Measurements from ENCODE around the gene ZXDA. TPM values are rescaled to one million over a fixed set of nuclear protein-coding genes. Genes with fewer than 3 reads are reported as not detected.
"Not testable (repeated sequence)": the region's sequence is repeated elsewhere in the genome, so short reads cannot be mapped to it uniquely, and the experiment has no call there.

The ZXDA gene, protein sequence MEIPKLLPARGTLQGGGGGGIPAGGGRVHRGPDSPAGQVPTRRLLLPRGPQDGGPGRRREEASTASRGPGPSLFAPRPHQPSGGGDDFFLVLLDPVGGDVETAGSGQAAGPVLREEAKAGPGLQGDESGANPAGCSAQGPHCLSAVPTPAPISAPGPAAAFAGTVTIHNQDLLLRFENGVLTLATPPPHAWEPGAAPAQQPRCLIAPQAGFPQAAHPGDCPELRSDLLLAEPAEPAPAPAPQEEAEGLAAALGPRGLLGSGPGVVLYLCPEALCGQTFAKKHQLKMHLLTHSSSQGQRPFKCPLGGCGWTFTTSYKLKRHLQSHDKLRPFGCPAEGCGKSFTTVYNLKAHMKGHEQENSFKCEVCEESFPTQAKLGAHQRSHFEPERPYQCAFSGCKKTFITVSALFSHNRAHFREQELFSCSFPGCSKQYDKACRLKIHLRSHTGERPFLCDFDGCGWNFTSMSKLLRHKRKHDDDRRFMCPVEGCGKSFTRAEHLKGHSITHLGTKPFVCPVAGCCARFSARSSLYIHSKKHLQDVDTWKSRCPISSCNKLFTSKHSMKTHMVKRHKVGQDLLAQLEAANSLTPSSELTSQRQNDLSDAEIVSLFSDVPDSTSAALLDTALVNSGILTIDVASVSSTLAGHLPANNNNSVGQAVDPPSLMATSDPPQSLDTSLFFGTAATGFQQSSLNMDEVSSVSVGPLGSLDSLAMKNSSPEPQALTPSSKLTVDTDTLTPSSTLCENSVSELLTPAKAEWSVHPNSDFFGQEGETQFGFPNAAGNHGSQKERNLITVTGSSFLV
- 1 to 10 TPM; 2.0 to 2.4 TPM for total RNA-seq

DNA sequence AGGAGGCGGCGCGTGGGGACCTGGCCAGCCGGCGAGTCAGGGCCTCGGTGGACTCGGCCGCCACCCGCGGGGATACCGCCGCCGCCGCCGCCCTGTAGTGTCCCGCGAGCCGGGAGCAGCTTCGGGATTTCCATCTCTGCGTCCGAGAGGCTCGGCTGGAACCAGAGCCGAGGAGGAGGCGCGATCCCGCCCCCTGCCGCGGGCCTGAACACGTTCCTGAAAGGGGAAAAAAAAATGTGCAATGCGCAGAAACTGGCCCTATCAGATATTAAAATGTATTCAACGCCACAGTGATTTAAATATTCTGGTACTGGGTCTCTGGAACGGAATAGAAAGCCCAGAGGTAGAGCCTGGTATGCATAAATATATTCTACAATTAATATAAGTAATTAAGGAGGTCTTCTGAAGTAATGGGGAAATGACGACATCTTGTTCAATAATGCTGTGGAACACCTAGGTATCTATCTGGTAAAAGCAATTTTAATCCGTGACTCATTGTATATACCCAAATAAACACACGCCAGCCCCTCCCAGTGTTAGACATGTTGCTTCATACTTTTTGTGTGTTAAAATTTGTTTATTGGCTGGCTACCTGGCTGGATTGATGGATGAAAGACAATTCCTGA, at the start of gene ZXDA:
ZXDA (minus strand) TSS at position 172 of the 626 bp plus-strand sequence; CDS start at position 134, 38 bp downstream.
- Mint-ChIP-seq H3K4me1 (ENCODE audit: low read depth) (peaks cover 20% of the 10 kb centered on the region), H3K4me3 (peak within 1 kb of the TSS; percentile 72), H3K36me3 (ENCODE audit: low read depth) (peaks cover 14% of the 10 kb centered on the region), H3K27ac (peak within 1 kb of the TSS; percentile 93)
- intact Hi-C loops (cut with micrococcal nuclease), result loop anchor here (5.0 to 10.0 kb wide), 2 partner anchors 318 to 1106 kb away; partner anchors contain the start of gene ZXDB
- DNase-seq; H3K9me3 Mint-ChIP-seq; H3K27me3 Mint-ChIP-seq (ENCODE audit: low read depth); CTCF ChIA-PET: not testable (repeated sequence)

DNA sequence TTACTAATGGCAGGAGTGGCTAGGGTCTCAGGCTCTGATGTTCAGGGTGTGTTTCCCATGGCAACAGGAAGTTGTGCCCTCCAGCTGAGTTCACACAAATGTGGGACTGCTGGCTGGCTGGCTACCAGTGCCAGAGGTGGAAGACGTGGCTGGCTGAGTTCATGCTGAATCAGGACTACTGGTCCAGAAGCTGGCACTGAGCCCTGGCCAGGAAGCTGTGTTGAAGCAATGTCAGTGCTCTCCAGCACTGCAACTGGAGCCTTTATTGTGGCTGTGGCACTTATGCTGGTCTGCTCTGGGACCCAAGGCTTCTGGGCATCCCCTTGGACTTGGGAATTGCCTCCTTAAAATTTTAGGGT, 42.0 kb upstream of the ZXDA start:
- H3K4me3 Mint-ChIP-seq, result no peak overlapping the region
- H3K27me3 Mint-ChIP-seq (ENCODE audit: low read depth), result no peaks in the 10 kb centered on the region
- H3K27ac Mint-ChIP-seq, result no peak overlapping the region
- peaks cover 3% of the 10 kb centered on the region for H3K9me3 Mint-ChIP-seq
- H3K36me3 Mint-ChIP-seq (ENCODE audit: low read depth), result no peaks in the 10 kb centered on the region
- intact Hi-C loops (cut with micrococcal nuclease), result no loop called here
- DNase-seq, result no peak
- no peaks in the 10 kb centered on the region for H3K4me1 Mint-ChIP-seq (ENCODE audit: low read depth)
- CTCF ChIA-PET, result no interaction called here

DNA sequence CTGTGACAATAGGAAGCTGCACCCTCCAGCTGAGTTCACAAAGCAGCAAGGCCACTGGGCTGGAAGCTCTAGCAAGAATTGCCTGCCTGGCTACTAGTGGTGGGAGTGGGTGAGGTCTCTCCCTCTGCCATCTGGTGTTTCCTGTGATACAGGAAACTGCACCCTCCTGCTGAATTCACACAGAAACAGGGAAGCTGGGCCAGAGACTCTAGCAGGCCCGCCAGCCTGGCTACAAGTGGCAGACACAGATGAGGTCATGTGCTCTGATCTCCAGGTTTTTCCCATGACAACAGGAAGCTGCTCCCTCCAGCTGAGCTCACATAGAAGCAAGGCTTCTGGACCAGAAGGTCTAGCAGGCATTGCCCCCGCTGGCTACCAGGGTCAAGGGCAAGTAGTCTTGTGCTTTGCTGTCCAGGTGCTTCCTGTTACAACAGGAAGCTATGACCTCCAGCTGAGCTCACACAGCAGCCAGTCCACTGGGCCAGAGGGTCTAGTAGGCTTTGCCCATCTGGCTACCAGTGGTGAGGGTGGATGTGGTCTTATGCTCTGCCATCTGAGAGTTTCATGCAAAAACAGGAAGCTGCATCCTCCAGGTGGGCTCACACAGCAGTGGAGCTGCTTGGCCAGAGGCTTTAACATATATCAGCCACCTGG, 41.5 kb upstream of the ZXDA start:
- DNase-seq, result no peak
- peaks cover 3% of the 10 kb centered on the region for H3K9me3 Mint-ChIP-seq
- H3K36me3 Mint-ChIP-seq (ENCODE audit: low read depth), result no peaks in the 10 kb centered on the region
- intact Hi-C loops (cut with micrococcal nuclease), result no loop called here
- CTCF ChIA-PET, result no interaction called here
- H3K4me1 Mint-ChIP-seq (ENCODE audit: low read depth), result no peaks in the 10 kb centered on the region
- no peak overlapping the region for H3K27ac Mint-ChIP-seq
- H3K27me3 Mint-ChIP-seq (ENCODE audit: low read depth), result no peaks in the 10 kb centered on the region
- H3K4me3 Mint-ChIP-seq, result no peak overlapping the region

DNA sequence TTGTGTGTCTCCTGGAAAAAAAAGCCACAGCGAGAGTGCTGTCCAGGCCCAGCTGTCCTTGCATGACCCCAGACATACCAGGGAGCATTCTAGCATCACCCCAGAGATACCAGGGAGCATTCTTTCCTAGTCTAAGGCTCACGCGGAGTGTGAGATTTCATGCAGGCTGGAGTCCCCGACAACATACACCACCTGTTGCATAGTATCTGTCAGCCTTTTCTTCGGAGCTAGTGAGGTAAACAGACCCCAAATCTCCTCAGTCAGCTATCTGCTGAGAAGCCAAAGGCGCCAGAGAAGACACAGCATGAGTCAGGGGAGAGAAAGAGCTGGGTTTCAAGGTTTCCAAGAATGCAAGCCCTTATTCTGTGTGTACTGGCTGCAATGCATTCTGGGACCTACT, 23.1 kb upstream of the ZXDA start:
- DNase-seq, result no peak
- intact Hi-C loops (cut with micrococcal nuclease), result loop anchor here (5.0 kb wide), 1 partner anchor 94 kb away; no protein-coding TSS in a partner anchor
- no peaks in the 10 kb centered on the region for H3K4me1 Mint-ChIP-seq (ENCODE audit: low read depth)
- H3K27me3 Mint-ChIP-seq (ENCODE audit: low read depth), result no peaks in the 10 kb centered on the region
- no peak overlapping the region for H3K27ac Mint-ChIP-seq
- CTCF ChIA-PET, result no interaction called here
- no peaks in the 10 kb centered on the region for H3K36me3 Mint-ChIP-seq (ENCODE audit: low read depth)
- no peaks in the 10 kb centered on the region for H3K9me3 Mint-ChIP-seq
- no peak overlapping the region for H3K4me3 Mint-ChIP-seq

DNA sequence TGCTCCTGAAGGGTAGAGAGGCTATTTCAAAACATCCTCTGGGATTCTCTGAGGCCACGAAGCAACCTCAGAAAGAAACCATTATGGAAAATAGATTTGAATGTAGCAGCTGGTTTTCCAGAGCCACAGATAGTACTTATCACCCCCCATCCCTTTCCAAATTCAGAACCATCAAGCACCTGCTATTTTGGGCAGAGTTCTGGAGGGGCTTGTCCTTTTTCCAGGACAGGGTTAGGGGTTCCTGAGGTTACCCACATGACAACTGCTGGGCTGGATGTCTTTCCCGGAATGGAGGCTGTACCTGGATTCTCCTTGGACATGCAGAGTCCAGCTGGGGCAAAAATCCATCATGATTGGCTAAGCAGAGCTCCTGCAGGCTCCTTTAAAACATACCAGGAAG, 22.0 kb upstream of the ZXDA start:
- H3K27ac Mint-ChIP-seq, result no peak overlapping the region
- H3K36me3 Mint-ChIP-seq (ENCODE audit: low read depth), result no peaks in the 10 kb centered on the region
- no peaks in the 10 kb centered on the region for H3K4me1 Mint-ChIP-seq (ENCODE audit: low read depth)
- CTCF ChIA-PET, result interaction anchor here (0.8 kb wide), 1 partner anchor 9 kb away, joined by 3 read pairs; no protein-coding TSS in a partner anchor
- no peaks in the 10 kb centered on the region for H3K27me3 Mint-ChIP-seq (ENCODE audit: low read depth)
- no peak overlapping the region for H3K4me3 Mint-ChIP-seq
- intact Hi-C loops (cut with micrococcal nuclease), result loop anchor here (5.0 kb wide), 1 partner anchor 95 kb away; no protein-coding TSS in a partner anchor
- DNase-seq, result no peak
- H3K9me3 Mint-ChIP-seq, result no peaks in the 10 kb centered on the region

DNA sequence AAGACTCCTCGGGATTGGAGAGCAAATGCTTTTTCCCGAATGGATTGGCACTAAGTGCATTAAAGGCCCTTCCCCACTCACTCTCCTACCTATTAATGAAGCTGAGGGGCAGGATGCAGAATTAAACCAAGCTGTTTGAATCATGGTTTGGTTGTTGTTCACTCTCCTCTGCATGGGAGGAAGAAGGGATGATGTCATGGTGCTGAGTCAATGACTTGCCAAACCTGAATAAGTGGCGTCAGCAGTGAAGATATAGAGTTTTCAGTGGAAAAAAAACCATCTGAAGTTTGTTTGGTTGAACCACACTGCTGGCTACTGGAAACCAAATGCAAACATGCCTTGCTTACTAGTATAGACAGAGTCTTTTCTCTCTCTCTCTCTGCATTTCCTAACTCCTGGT, 19.8 kb upstream of the ZXDA start:
- Mint-ChIP-seq H3K36me3 (ENCODE audit: low read depth) (no peaks in the 10 kb centered on the region), H3K4me3 (no peak overlapping the region), H3K9me3 (no peaks in the 10 kb centered on the region), H3K4me1 (ENCODE audit: low read depth) (no peaks in the 10 kb centered on the region), H3K27ac (no peak overlapping the region), H3K27me3 (ENCODE audit: low read depth) (no peaks in the 10 kb centered on the region)
- intact Hi-C loops (cut with micrococcal nuclease), result loop anchor here (5.0 kb wide), 1 partner anchor 97 kb away; no protein-coding TSS in a partner anchor
- DNase-seq, result no peak
- CTCF ChIA-PET, result interaction anchor here (0.7 kb wide), 1 partner anchor 364 kb away, joined by 3 read pairs; no protein-coding TSS in a partner anchor

DNA sequence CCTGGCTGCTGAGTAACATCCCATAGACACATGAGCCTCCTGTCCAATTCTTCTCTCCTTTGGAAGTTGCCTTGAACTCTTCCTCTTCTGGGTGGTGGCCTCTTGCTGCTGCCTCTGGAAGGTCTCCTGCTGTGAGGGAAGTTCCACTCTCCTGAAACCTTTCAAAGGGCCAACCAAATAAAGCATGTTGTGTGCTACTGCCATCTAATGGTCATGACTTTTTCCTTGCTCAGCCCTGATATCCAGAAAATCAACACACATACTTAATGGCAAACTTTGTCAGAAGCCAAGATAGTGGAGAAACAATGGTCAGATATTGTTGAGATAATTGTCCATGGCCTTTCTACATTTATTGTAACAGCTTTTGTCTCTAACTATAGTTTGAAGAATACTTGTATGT, 19.1 kb upstream of the ZXDA start:
- intact Hi-C loops (cut with micrococcal nuclease), result loop anchor here (1.0 kb wide), 1 partner anchor 108 kb away; no protein-coding TSS in a partner anchor
- Mint-ChIP-seq H3K4me1 (ENCODE audit: low read depth) (no peaks in the 10 kb centered on the region), H3K4me3 (no peak overlapping the region), H3K36me3 (ENCODE audit: low read depth) (no peaks in the 10 kb centered on the region), H3K9me3 (no peaks in the 10 kb centered on the region), H3K27me3 (ENCODE audit: low read depth) (no peaks in the 10 kb centered on the region), H3K27ac (no peak overlapping the region)
- no peak for DNase-seq
- CTCF ChIA-PET, result interaction anchor here (0.7 to 1.3 kb wide), 3 partner anchors 109 to 861 kb away, joined by 3 to 4 read pairs (median 3); no protein-coding TSS in a partner anchor

DNA sequence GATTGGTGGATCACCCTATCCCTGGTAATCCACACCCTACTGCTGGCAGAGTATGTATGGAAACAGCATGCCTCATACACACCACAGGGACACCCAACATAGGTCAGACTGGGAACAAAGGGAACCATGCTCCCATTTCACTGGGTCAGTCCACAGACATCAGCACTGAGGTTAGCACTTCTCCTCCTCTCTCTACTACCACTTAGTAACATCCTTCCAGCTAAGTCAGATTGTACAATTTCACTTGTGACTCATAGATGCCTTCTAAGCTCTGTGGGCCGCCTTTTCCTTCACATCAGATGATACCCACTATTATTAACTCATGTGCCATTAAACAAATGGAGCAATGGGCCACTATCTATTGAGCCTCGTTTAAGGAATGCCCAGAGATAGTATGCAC, 15.5 kb upstream of the ZXDA start:
- DNase-seq, result no peak
- CTCF ChIA-PET, result no interaction called here
- no peaks in the 10 kb centered on the region for H3K4me1 Mint-ChIP-seq (ENCODE audit: low read depth)
- H3K27ac Mint-ChIP-seq, result no peak overlapping the region
- H3K36me3 Mint-ChIP-seq (ENCODE audit: low read depth), result no peaks in the 10 kb centered on the region
- no peaks in the 10 kb centered on the region for H3K27me3 Mint-ChIP-seq (ENCODE audit: low read depth)
- no peak overlapping the region for H3K4me3 Mint-ChIP-seq
- intact Hi-C loops (cut with micrococcal nuclease), result no loop called here
- no peaks in the 10 kb centered on the region for H3K9me3 Mint-ChIP-seq

DNA sequence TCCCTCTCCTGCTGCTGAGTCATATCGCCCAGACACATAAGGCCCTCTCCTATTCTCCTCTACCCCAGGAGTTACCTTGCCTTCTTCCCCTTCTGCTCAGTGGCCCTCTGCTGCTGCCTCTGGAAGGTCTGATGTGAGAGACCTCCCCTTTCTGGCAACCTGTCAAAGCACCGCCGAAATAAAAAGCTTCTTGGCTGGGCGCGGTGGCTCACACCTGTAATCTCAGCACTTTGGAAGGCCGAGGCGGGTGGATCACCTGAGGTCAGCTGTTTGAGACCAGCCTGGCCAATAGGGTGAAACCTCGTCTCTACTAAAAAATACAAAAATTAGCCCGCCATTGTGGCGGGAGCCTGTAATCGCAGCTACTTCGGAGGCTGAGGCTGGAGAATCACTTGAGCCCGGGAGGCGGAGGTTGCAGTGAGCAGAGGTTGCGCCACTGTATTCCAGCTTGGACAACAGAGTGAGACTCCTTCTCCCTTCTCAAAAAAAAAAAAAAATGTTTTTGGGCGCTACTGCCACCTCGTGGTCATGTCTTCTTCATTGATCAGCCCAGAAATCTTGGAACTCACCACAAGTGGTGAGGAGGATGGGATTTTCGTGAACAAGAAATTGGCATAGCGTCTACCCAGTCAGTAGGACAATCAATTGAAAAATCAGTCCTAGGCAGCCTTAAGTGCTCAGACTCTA, 8.6 kb upstream of the ZXDA start:
- peak; percentile 26 for DNase-seq
- Mint-ChIP-seq H3K4me3 (no peak overlapping the region), H3K27me3 (ENCODE audit: low read depth) (no peaks in the 10 kb centered on the region), H3K36me3 (ENCODE audit: low read depth) (no peaks in the 10 kb centered on the region), H3K27ac (no peak overlapping the region), H3K4me1 (ENCODE audit: low read depth) (no peaks in the 10 kb centered on the region), H3K9me3 (no peaks in the 10 kb centered on the region)
- intact Hi-C loops (cut with micrococcal nuclease), result loop anchor here (1.0 to 10.0 kb wide), 4 partner anchors 98 to 1114 kb away; no protein-coding TSS in a partner anchor
- CTCF ChIA-PET, result interaction anchor here (0.7 kb wide), 1 partner anchor 108 kb away, joined by 3 read pairs; no protein-coding TSS in a partner anchor

DNA sequence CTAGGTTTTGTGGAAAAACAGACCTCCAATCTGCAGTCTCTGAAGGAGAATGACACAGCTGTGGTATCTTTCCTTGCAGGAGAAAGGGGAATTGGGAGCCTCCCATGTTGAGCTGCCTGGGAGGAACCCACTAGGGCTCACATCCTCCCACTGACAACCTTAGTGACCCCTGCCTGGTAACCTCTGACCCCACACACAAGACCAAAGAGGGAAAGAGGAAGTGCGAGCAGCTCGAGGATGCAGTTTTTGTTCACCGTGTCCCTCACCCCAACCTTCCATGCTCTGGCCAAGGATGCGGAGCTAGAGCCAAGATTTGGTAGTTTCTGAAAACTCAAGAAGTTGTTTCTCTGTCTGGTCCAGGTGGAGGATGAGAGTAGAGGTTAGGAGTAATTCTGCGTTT, 5.4 kb upstream of the ZXDA start:
- intact Hi-C loops (cut with micrococcal nuclease), result loop anchor here (10.0 kb wide), 1 partner anchor 1111 kb away; no protein-coding TSS in a partner anchor
- Mint-ChIP-seq H3K4me1 (ENCODE audit: low read depth) (peaks cover 10% of the 10 kb centered on the region), H3K27ac (no peak overlapping the region), H3K27me3 (ENCODE audit: low read depth) (no peaks in the 10 kb centered on the region), H3K36me3 (ENCODE audit: low read depth) (peaks cover 1% of the 10 kb centered on the region), H3K9me3 (no peaks in the 10 kb centered on the region), H3K4me3 (no peak overlapping the region)
- DNase-seq, result no peak
- CTCF ChIA-PET, result no interaction called here

DNA sequence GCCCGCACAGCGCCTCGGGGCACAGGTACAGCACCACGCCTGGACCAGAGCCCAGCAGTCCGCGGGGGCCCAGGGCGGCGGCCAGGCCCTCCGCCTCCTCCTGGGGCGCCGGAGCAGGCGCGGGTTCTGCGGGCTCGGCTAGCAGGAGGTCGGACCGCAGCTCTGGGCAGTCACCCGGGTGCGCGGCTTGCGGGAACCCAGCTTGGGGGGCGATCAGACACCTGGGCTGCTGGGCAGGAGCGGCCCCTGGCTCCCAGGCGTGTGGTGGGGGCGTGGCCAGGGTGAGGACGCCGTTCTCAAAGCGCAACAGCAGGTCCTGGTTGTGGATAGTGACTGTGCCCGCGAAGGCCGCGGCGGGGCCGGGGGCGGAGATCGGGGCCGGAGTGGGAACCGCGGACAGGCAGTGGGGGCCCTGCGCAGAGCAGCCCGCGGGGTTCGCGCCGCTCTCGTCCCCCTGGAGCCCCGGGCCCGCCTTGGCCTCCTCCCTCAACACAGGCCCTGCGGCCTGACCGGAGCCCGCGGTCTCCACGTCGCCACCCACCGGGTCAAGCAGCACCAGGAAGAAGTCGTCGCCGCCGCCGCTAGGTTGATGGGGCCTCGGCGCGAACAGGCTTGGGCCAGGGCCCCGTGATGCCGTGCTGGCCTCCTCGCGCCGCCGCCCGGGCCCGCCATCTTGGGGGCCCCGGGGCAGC, 517 bp downstream of the ZXDA start:
- intact Hi-C loops (cut with micrococcal nuclease), result loop anchor here (2.0 to 10.0 kb wide), 3 partner anchors 317 to 1105 kb away; partner anchors contain the start of genes FAAH2 and ZXDB
- peak overlapping the region; percentile 53 for H3K4me3 Mint-ChIP-seq
- H3K27ac Mint-ChIP-seq; CTCF ChIA-PET; H3K27me3 Mint-ChIP-seq (ENCODE audit: low read depth); H3K9me3 Mint-ChIP-seq; DNase-seq: not testable (repeated sequence)
- H3K36me3 Mint-ChIP-seq (ENCODE audit: low read depth), result peaks cover 17% of the 10 kb centered on the region
- H3K4me1 Mint-ChIP-seq (ENCODE audit: low read depth), result peaks cover 25% of the 10 kb centered on the region
